Calu3 (cell line): Measurements from ENCODE around the gene ACAD10. TPM values are rescaled to one million over a fixed set of nuclear protein-coding genes. Genes with fewer than 3 reads are reported as not detected.

ENCODE experiments used
- BruUV-seq: library from RNA; stranded (reverse); fragments of 400-500 nt; replicated peaks from 2 replicates; lab custom pipeline; 2021; lab: Mats Ljungman, UMichigan
- CTCF ChIA-PET: fragments of 300-600 bp; sonication (Branson Sonifier 250); formaldehyde crosslinking; loops from one replicate; lab custom pipeline; 2022; ENCODE audit warnings: antibody characterized with exemption; lab: Charles Lee
- DNase-seq: peaks from one replicate; pipeline ENCODE4 v3.0.0; 2022
- H3K27ac Mint-ChIP-seq: one replicate; pipeline ENCODE4 v1.8.0; 2022; ENCODE audit warnings: mixed read lengths; ENCODE audit not compliant: unreplicated experiment
- H3K27me3 Mint-ChIP-seq: one replicate; pipeline ENCODE4 v1.8.0; 2022; ENCODE audit warnings: mixed read lengths; ENCODE audit not compliant: unreplicated experiment
- H3K36me3 Mint-ChIP-seq: one replicate; pipeline ENCODE4 v1.8.0; 2022; ENCODE audit warnings: mild to moderate bottlenecking, moderate library complexity, mixed read lengths; ENCODE audit not compliant: insufficient read depth, unreplicated experiment
- H3K4me1 Mint-ChIP-seq: one replicate; pipeline ENCODE4 v1.8.0; 2022; ENCODE audit warnings: mild to moderate bottlenecking, low read depth, mixed read lengths; ENCODE audit not compliant: unreplicated experiment
- H3K4me3 Mint-ChIP-seq: one replicate; pipeline ENCODE4 v1.8.0; 2022; ENCODE audit warnings: mild to moderate bottlenecking, low read depth, moderate library complexity, mixed read lengths; ENCODE audit not compliant: unreplicated experiment
- H3K9me3 Mint-ChIP-seq: one replicate; pipeline ENCODE4 v1.8.0; 2022; ENCODE audit warnings: low read depth, mixed read lengths; ENCODE audit not compliant: unreplicated experiment
- CTCF ChIP-seq: fragments of 200-600 bp; IDR thresholded peaks from one replicate; pipeline ENCODE4 v1.8.0; 2022; ENCODE audit warnings: antibody characterized with exemption; ENCODE audit not compliant: unreplicated experiment
- intact Hi-C: fragments of 100-400 bp; cut with micrococcal nuclease; formaldehyde crosslinking; loops from one replicate; pipeline ENCODE4 v1.10.0; 2022; ENCODE audit not compliant: unreplicated experiment
- total RNA-seq: library from RNA; stranded (reverse); gene quantifications from 2 replicates; pipeline ENCODE4 v1.2.3, GENCODE V29; 2022

Gene ACAD10
- total RNA-seq, 1 experiment from 2014 or later = 50.8 TPM

DNA sequence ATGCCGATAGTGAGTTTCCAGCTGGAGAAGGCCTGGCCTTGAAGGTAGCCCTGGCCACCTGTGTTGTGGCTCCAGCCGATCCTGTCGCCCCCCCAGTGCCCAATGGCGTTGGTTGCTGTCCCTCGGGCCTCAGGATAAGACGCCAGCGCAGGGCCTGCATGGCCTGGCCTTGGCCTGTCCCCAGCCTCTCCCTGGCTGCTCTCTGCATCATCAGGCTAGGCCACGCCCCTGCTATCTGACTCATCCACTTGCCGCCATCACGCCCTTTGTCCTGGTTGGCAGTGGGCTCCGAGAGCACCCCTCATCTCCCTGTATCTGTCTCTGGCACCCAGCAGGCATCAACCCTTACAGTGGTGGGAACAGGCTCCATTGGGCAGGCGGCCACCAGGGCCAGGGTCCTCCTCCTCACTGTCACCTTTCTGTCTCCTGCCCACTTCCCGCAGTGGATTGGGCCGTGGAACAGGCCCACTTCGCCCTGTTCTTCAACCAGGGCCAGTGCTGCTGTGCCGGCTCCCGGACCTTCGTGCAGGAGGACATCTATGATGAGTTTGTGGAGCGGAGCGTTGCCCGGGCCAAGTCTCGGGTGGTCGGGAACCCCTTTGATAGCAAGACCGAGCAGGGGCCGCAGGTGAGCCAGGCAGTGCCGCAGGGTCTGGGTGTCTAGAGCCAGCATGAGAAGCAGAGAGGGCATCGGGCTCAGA, 106.5 kb downstream of the ACAD10 start:
- no peaks in the 10 kb centered on the region for H3K27me3 Mint-ChIP-seq
- no peak overlapping the region for H3K4me3 Mint-ChIP-seq
- H3K9me3 Mint-ChIP-seq = no peaks in the 10 kb centered on the region
- intact Hi-C loops = no loop called here
- no peaks in the 10 kb centered on the region for H3K4me1 Mint-ChIP-seq
- no TSS peak for BruUV-seq
- no peak for TF ChIP-seq CTCF
- CTCF ChIA-PET = interaction anchor here (0.6 kb wide), 1 partner anchor 340 kb away, joined by 3 read pairs; no protein-coding TSS in a partner anchor
- no peak overlapping the region for H3K27ac Mint-ChIP-seq
- DNase-seq = no peak
- H3K36me3 Mint-ChIP-seq = peaks cover 42% of the 10 kb centered on the region

GRCh38 chr12:111792856-111793235, 107.0 kb downstream of the ACAD10 start:
- peaks cover 44% of the 10 kb centered on the region for H3K36me3 Mint-ChIP-seq
- intact Hi-C loops = no loop called here
- H3K27ac Mint-ChIP-seq = no peak overlapping the region
- no peak for TF ChIP-seq CTCF
- H3K27me3 Mint-ChIP-seq = no peaks in the 10 kb centered on the region
- no peaks in the 10 kb centered on the region for H3K4me1 Mint-ChIP-seq
- no peak overlapping the region for H3K4me3 Mint-ChIP-seq
- DNase-seq = no peak
- no peaks in the 10 kb centered on the region for H3K9me3 Mint-ChIP-seq
- CTCF ChIA-PET = interaction anchor here (0.5 kb wide), 1 partner anchor 137 kb away, joined by 6 read pairs; no protein-coding TSS in a partner anchor
- no TSS peak for BruUV-seq

GRCh38 chr12:111798182-111798581, 112.3 kb downstream of the ACAD10 start:
- BruUV-seq = no TSS peak
- no peaks in the 10 kb centered on the region for H3K9me3 Mint-ChIP-seq
- CTCF ChIA-PET = no interaction called here

DNA sequence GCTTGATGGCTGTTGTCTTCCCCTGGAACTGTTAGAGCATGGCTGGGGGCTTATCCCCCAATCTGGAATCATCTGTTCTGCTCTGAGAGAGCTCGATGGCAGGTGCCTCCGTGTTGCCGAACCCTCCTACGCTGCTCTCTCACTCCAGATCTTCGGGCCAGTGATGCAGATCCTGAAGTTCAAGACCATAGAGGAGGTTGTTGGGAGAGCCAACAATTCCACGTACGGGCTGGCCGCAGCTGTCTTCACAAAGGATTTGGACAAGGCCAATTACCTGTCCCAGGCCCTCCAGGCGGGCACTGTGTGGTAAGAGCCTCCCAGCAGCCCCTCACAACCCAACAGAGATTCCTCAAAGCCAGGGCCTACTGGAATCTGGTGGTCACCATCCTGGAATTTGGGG, 113.9 kb downstream of the ACAD10 start:
- DNase-seq = no peak
- no TSS peak for BruUV-seq
- intact Hi-C loops = no loop called here
- CTCF ChIA-PET = interaction anchor here (1.6 kb wide), 1 partner anchor 13 kb away, joined by 7 read pairs; no protein-coding TSS in a partner anchor
- no peak for TF ChIP-seq CTCF
- no peak overlapping the region for H3K4me3 Mint-ChIP-seq
- H3K27ac Mint-ChIP-seq = no peak overlapping the region
- H3K27me3 Mint-ChIP-seq = no peaks in the 10 kb centered on the region
- H3K9me3 Mint-ChIP-seq = no peaks in the 10 kb centered on the region
- H3K4me1 Mint-ChIP-seq = no peaks in the 10 kb centered on the region
- H3K36me3 Mint-ChIP-seq = peaks cover 49% of the 10 kb centered on the region

More at GRCh38 chr12:111798182-111798581, 112.3 kb downstream of the ACAD10 start:
- intact Hi-C loops = no loop called here
- Mint-ChIP-seq H3K27ac (no peak overlapping the region), H3K27me3 (no peaks in the 10 kb centered on the region), H3K4me1 (no peaks in the 10 kb centered on the region), H3K4me3 (no peak overlapping the region), H3K36me3 (peaks cover 47% of the 10 kb centered on the region)
- TF ChIP-seq CTCF = no peak
- DNase-seq = no peak
